ENCODE results near the gene TSPAN14. TPM values are rescaled to one million over a fixed set of nuclear protein-coding genes. Genes with fewer than 3 reads are reported as not detected.

Gene TSPAN14
- total and polyA plus RNA-seq, 4 donors: 19.9 to 36.8 (median 27.3) TPM

DNA sequence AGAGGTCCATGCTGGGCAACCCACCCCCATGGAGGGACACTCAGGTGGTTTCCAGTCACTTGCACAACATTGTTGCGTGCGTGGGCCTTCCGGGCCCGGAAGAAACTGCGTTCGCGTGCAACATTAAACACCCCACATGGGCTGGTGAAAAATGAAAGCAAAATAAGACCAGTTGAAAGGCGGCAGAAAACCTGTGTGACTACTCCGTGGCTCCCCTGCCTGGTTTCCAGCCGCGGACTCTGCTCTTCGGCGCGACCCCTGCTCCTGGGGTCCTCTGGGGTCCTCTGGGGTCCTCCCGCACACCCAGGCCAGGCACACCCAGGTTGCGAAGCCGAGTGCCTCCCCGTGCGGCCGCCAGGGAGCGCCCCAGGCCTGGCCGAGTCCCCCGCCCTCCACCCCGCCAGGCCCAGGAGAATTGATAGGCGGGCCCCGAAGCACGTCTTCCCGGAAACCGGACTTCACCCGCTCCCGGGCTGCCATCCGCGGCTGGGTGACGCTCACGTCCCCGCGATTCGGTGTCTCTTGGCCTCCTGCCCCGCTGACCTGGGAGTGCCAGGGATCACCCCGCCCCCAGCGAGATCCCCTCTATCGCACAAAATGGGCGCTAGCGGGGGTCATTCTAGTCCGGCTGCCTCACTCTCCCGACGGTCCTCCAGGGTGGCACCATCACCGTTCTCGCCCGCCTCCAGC lies 81.7 kb downstream of the TSPAN14 start:
- Histone ChIP-seq H3K9me3 (ENCODE audit: control insufficient read depth in 4 of 4, low read length in 3 of 4) (no peaks in the 10 kb centered on the region), H3K4me1 (ENCODE audit: control insufficient read depth in 4 of 4, insufficient read depth in 4 of 4, low read length in 3 of 4) (peaks cover 0 to 10% (median 6%) of the 10 kb centered on the region in 4 donors), H3K4me3 (ENCODE audit: low read depth in 1 of 3, low read length in 3 of 3) (peak overlapping the region; percentile 51 to 66 (median 52)), H3K27ac (ENCODE audit: low read depth in 1 of 2, low read length in 2 of 2) (peak overlapping the region; percentile 74 to 82), H3K9ac (ENCODE audit: low read depth in 1 of 2, low read length in 2 of 2) (peak overlapping the region; percentile 58 to 91), H3K27me3 (ENCODE audit: control insufficient read depth in 4 of 4, insufficient read depth in 4 of 4, low read length in 3 of 4) (no peaks in the 10 kb centered on the region), H3K36me3 (ENCODE audit: control insufficient read depth in 4 of 4, insufficient read depth in 3 of 4, low read depth in 1 of 4, low read length in 3 of 4) (no peaks in the 10 kb centered on the region)
- TF ChIP-seq JUND (IDR thresholded peaks at IDR 0.05): no peak
- peak; percentile 15 for TF ChIP-seq FOXA1 (IDR thresholded peaks at IDR 0.05)
- TF ChIP-seq HNF4A (conservative IDR thresholded peaks at IDR 0.05): peak in 1 of 2 donors; percentile 35
- TF ChIP-seq FOXA2 (IDR thresholded peaks at IDR 0.05): no peak
- TF ChIP-seq RXRA (IDR thresholded peaks at IDR 0.05): peak in 1 of 2 donors; percentile 24
- TF ChIP-seq GABPA (IDR thresholded peaks at IDR 0.05 in 1 of 2, conservative IDR thresholded peaks at IDR 0.05 in 1 of 2): peak in 1 of 2 donors; percentile 48
- TF ChIP-seq TAF1 (conservative IDR thresholded peaks at IDR 0.05): peak; percentile 16
- peak; percentile 81 for TF ChIP-seq YY1 (IDR thresholded peaks at IDR 0.05)
- peak; percentile 37 for TF ChIP-seq NR2F2 (IDR thresholded peaks at IDR 0.05)
- no peak for TF ChIP-seq HNF4G (IDR thresholded peaks at IDR 0.05)
- TF ChIP-seq, protein P1, sequence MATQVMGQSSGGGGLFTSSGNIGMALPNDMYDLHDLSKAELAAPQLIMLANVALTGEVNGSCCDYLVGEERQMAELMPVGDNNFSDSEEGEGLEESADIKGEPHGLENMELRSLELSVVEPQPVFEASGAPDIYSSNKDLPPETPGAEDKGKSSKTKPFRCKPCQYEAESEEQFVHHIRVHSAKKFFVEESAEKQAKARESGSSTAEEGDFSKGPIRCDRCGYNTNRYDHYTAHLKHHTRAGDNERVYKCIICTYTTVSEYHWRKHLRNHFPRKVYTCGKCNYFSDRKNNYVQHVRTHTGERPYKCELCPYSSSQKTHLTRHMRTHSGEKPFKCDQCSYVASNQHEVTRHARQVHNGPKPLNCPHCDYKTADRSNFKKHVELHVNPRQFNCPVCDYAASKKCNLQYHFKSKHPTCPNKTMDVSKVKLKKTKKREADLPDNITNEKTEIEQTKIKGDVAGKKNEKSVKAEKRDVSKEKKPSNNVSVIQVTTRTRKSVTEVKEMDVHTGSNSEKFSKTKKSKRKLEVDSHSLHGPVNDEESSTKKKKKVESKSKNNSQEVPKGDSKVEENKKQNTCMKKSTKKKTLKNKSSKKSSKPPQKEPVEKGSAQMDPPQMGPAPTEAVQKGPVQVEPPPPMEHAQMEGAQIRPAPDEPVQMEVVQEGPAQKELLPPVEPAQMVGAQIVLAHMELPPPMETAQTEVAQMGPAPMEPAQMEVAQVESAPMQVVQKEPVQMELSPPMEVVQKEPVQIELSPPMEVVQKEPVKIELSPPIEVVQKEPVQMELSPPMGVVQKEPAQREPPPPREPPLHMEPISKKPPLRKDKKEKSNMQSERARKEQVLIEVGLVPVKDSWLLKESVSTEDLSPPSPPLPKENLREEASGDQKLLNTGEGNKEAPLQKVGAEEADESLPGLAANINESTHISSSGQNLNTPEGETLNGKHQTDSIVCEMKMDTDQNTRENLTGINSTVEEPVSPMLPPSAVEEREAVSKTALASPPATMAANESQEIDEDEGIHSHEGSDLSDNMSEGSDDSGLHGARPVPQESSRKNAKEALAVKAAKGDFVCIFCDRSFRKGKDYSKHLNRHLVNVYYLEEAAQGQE (IDR thresholded peaks at IDR 0.05): peak; percentile 70
- peak; percentile 78 to 80 for TF ChIP-seq RAD21 (IDR thresholded peaks at IDR 0.05)
- TF ChIP-seq, protein P2, sequence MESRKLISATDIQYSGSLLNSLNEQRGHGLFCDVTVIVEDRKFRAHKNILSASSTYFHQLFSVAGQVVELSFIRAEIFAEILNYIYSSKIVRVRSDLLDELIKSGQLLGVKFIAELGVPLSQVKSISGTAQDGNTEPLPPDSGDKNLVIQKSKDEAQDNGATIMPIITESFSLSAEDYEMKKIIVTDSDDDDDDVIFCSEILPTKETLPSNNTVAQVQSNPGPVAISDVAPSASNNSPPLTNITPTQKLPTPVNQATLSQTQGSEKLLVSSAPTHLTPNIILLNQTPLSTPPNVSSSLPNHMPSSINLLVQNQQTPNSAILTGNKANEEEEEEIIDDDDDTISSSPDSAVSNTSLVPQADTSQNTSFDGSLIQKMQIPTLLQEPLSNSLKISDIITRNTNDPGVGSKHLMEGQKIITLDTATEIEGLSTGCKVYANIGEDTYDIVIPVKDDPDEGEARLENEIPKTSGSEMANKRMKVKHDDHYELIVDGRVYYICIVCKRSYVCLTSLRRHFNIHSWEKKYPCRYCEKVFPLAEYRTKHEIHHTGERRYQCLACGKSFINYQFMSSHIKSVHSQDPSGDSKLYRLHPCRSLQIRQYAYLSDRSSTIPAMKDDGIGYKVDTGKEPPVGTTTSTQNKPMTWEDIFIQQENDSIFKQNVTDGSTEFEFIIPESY (IDR thresholded peaks at IDR 0.05): no peak
- TF ChIP-seq, protein P3, sequence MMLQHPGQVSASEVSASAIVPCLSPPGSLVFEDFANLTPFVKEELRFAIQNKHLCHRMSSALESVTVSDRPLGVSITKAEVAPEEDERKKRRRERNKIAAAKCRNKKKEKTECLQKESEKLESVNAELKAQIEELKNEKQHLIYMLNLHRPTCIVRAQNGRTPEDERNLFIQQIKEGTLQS (IDR thresholded peaks at IDR 0.05): no peak
- TF ChIP-seq, protein P4, sequence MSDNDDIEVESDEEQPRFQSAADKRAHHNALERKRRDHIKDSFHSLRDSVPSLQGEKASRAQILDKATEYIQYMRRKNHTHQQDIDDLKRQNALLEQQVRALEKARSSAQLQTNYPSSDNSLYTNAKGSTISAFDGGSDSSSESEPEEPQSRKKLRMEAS (IDR thresholded peaks at IDR 0.05): no peak
- peak; percentile 28 for TF ChIP-seq SP1 (IDR thresholded peaks at IDR 0.05)
- TF ChIP-seq, protein P5, sequence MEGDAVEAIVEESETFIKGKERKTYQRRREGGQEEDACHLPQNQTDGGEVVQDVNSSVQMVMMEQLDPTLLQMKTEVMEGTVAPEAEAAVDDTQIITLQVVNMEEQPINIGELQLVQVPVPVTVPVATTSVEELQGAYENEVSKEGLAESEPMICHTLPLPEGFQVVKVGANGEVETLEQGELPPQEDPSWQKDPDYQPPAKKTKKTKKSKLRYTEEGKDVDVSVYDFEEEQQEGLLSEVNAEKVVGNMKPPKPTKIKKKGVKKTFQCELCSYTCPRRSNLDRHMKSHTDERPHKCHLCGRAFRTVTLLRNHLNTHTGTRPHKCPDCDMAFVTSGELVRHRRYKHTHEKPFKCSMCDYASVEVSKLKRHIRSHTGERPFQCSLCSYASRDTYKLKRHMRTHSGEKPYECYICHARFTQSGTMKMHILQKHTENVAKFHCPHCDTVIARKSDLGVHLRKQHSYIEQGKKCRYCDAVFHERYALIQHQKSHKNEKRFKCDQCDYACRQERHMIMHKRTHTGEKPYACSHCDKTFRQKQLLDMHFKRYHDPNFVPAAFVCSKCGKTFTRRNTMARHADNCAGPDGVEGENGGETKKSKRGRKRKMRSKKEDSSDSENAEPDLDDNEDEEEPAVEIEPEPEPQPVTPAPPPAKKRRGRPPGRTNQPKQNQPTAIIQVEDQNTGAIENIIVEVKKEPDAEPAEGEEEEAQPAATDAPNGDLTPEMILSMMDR (IDR thresholded peaks at IDR 0.05; ENCODE audit: low read depth, low read length, missing input control): peak; percentile 61
- DNase-seq (ENCODE audit: low spot score): peak; percentile 76
- WGBS: 18% methylated on average over 50 of the region's 50 CpGs
